HEK293T (cell line): ENCODE results near the gene NOS3.

Experiments
- FOXA1 ChIP-seq: fragments of 450-650 bp; IDR thresholded peaks from 2 replicates; pipeline ENCODE4 v1.6.1; 2016; ENCODE audit warnings: mild to moderate bottlenecking
- HDGF ChIP-seq: fragments of 450-650 bp; IDR thresholded peaks from 2 replicates; pipeline ENCODE4 v1.6.1; 2017; ENCODE audit warnings: antibody characterized with exemption, borderline replicate concordance
- SP1 ChIP-seq: fragments of 450-650 bp; IDR thresholded peaks from 2 replicates; pipeline ENCODE4 v1.6.1; 2017
- SUZ12 ChIP-seq: fragments of 450-650 bp; IDR thresholded peaks from 2 replicates; pipeline ENCODE4 v1.6.1; 2016; ENCODE audit warnings: mild to moderate bottlenecking
- TARDBP ChIP-seq: fragments of 450-650 bp; IDR thresholded peaks from 2 replicates; pipeline ENCODE4 v1.6.1; 2016

DNA sequence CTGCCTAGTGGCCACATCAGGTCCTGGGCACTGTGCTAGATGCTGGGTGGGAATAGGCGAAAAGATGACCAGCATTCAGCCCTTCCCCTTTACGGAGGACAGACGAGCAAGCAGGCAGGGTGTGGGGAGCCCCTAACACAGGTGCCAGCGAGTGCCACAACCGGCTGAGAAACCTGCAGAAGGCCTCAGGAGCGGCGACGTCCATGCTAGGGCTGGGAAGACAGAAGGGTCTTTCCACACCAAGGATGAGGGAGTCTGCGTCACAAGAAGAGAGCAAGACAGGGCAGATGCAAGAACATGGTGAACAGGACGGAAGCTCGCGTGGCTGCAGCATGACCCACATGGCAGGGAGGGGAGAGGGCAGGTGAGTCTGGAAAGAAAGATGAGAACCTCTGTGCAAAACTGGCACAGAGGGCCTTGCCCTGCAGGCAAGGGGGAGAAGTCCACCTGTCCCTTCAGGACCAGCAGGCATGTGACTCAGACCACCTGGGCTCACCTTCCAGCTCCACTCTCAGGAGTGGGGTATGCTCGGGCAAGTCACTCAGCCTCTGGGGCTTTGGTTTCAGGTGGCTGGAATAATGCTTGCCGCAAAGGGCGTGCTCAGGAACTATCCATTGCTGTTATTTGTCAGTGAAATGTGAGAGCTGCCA, 49.3 kb upstream of the NOS3 start:
- TF ChIP-seq TARDBP = no peak
- TF ChIP-seq SUZ12 = no peak
- TF ChIP-seq HDGF = no peak
- TF ChIP-seq FOXA1 = no peak
- TF ChIP-seq SP1 = no peak
